Body of pancreas (tissue), 4 donors: ENCODE measurements around the gene KDM2B. TPM values are rescaled to one million over a fixed set of nuclear protein-coding genes. Genes with fewer than 3 reads are reported as not detected.
"Not testable (repeated sequence)": the region's sequence is repeated elsewhere in the genome, so short reads cannot be mapped to it uniquely, and the experiment has no call there.

ENCODE experiments used
- ATAC-seq: fragments of 150-250 bp; one replicate; pipeline ENCODE4 v1.9.1; 2016
- DNase-seq, 4 donors: peaks; one replicate each; pipeline ENCODE4 v3.0.0-alpha.2; 2019
- H3K27ac ChIP-seq, 4 donors: fragments of 200-600 bp; sonication (generic); 1 replicate in 3 of 4; 2 replicates in 1 of 4; pipeline versions ENCODE4 v1.5.1 to v1.6.1; 2016 to 2019; ENCODE audit warnings: mild to moderate bottlenecking in 1 of 4, mixed read lengths in 1 of 4, moderate library complexity in 1 of 4
- H3K27me3 ChIP-seq, 2 donors: fragments of 200-600 bp; sonication (generic); one replicate each; pipeline ENCODE4 v1.6.0; 2016; ENCODE audit warnings: mild to moderate bottlenecking in 1 of 2
- H3K36me3 ChIP-seq, 2 donors: fragments of 200-600 bp; sonication (generic); replicated peaks in 1 of 2; 2 replicates each; pipeline ENCODE4 v1.5.1; 2016; ENCODE audit warnings: low read depth in 2 of 2; ENCODE audit not compliant: insufficient read depth in 1 of 2
- H3K4me1 ChIP-seq: fragments of 200-600 bp; sonication (generic); one replicate; pipeline ENCODE4 v1.6.0; 2016
- H3K4me3 ChIP-seq, 2 donors: fragments of 200-600 bp; sonication (generic); 1 replicate in 1 of 2; 2 replicates in 1 of 2; pipeline ENCODE4 v1.5.1; 2016 to 2019
- H3K9me3 ChIP-seq, 3 donors: fragments of 200-600 bp; sonication (generic); 1 replicate in 2 of 3; 2 replicates in 1 of 3; pipeline ENCODE4 v1.5.1; 2016
- POLR2A ChIP-seq, 3 donors: fragments of 450-650 bp; IDR thresholded peaks; one replicate each; pipeline ENCODE4 v1.6.1; 2016; ENCODE audit warnings: antibody characterized with exemption in 3 of 3, mild to moderate bottlenecking in 2 of 3
- whole genome bisulfite sequencing, 2 donors: methylation state at CpG; one replicate each; pipeline ENCODE4 v1.1.5; 2017; 5-methylcytosine and 5-hydroxymethylcytosine counted together
- intact Hi-C: fragments of 100-400 bp; cut with DNase I; formaldehyde crosslinking; loops from one replicate; pipeline ENCODE4 v1.15.1; 2023
- total RNA-seq, 2 donors: library from RNA; depleted of rRNA; stranded (reverse); fragments of >200 nt; gene quantifications; one replicate each; pipeline ENCODE4 v1.1.0, GENCODE V29; 2016
- TF ChIP-seq, protein P1 (sequence below), 7 experiments: fragments of 450-650 bp in 4 of 7; fragments of 200-600 bp in 3 of 7; sonication (generic) in 3 of 7; IDR thresholded peaks; one replicate each; pipeline ENCODE4 v1.5.1; 2016 to 2019; ENCODE audit warnings: antibody characterized with exemption in 7 of 7

Gene KDM2B
- total RNA-seq, 2 donors from 2014 or later, result 17.8 to 26.5 TPM

DNA sequence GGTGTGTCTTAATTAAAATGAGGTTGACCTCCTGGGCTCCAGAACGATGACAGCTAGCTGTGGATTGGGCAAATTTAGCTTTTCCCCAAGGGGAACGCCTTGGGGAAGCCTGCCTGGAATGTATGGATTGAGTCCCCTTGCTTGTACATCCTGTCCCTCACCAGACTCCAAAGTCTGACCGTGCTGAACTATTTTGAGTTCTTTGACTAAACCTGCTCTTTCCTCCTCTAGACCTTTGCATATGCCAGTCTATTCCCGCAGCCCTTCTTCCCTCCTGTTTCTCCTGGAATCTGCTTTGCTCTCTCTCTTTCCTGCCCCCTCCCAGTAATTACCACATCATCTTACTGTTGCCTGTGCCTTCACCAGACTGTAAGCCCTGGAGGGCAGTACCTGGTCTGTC, 11.5 kb upstream of the KDM2B start:
- no peaks in the 10 kb centered on the region for H3K36me3 ChIP-seq
- no peak overlapping the region for H3K4me3 ChIP-seq
- H3K27me3 ChIP-seq, result no peaks in the 10 kb centered on the region
- no peaks in the 10 kb centered on the region for H3K4me1 ChIP-seq
- TF ChIP-seq, protein P1, sequence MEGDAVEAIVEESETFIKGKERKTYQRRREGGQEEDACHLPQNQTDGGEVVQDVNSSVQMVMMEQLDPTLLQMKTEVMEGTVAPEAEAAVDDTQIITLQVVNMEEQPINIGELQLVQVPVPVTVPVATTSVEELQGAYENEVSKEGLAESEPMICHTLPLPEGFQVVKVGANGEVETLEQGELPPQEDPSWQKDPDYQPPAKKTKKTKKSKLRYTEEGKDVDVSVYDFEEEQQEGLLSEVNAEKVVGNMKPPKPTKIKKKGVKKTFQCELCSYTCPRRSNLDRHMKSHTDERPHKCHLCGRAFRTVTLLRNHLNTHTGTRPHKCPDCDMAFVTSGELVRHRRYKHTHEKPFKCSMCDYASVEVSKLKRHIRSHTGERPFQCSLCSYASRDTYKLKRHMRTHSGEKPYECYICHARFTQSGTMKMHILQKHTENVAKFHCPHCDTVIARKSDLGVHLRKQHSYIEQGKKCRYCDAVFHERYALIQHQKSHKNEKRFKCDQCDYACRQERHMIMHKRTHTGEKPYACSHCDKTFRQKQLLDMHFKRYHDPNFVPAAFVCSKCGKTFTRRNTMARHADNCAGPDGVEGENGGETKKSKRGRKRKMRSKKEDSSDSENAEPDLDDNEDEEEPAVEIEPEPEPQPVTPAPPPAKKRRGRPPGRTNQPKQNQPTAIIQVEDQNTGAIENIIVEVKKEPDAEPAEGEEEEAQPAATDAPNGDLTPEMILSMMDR (IDR thresholded peaks at IDR 0.05), result no peak
- TF ChIP-seq POLR2A (IDR thresholded peaks at IDR 0.05), result no peak
- no peaks in the 10 kb centered on the region for H3K9me3 ChIP-seq
- intact Hi-C loops, result no loop called here
- ATAC-seq (no peak), DNase-seq (no peak)
- 82 to 83% methylated on average over 4 of the region's 4 CpGs for WGBS, 2 donors
- no peak overlapping the region for H3K27ac ChIP-seq

DNA sequence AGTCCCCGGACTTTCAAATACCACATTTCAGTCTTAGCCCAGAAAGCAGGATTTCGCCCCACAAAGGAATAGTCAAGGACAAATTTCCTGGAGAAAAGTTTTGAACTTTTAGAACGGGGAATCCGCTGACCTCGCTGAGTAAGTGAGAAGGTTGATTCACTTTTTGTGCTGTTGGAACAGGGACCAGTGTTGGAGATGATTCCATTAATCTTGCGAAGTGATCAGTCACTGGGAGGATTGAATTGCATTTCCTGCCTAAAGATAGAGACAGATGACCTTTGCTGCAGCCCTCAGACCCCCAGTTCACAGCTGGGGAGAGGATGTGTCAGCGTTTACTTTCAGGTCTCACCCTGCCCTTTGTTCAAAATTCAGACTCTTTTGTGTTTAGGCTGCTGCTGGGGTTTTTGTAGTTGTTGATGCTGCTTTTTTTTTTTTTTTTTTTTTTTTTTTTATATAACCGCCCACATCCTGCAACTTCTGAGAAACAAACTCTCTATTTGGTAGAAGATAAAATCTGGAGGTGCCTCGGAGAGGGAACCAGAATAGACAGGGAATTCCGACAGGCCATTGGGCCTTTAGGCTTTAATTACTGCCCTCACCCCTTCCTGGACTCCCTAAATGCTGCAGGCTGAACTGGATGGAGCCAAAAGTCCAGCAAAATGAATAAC, 9.8 kb upstream of the KDM2B start:
- 49 to 60% methylated on average over 10 of the region's 10 CpGs for WGBS, 2 donors
- Histone ChIP-seq H3K27me3 (no peaks in the 10 kb centered on the region), H3K4me1 (no peaks in the 10 kb centered on the region), H3K27ac (peak overlapping the region in 3 of 4 donors; percentile 25 to 77 (median 50)), H3K9me3 (no peaks in the 10 kb centered on the region), H3K4me3 (no peak overlapping the region), H3K36me3 (no peaks in the 10 kb centered on the region)
- intact Hi-C loops, result no loop called here
- TF ChIP-seq POLR2A (IDR thresholded peaks at IDR 0.05), result no peak
- TF ChIP-seq, protein P1 (IDR thresholded peaks at IDR 0.05), result no peak
- DNase-seq (no peak), ATAC-seq (peak; percentile 23)

DNA sequence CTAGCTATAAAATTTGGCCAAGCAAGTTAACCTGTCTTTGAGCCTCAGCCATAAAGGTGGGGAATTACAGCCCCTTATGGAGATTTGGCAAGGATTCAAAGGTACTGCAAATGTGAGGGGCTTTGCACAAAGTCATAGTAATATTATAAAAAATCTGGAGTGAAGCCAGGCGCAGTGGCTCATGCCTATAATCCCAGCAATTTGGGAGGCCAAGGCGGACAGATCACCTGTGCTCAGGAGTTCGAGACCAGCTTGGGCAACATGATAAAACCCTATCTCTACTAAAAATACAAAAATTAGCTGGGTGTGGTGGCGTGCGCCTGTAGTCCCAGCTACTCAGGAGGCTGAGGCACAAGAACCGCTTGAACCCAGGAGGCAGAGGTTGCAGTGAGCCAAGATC, 4.1 kb upstream of the KDM2B start:
- H3K9me3 ChIP-seq, H3K36me3 ChIP-seq, H3K27ac ChIP-seq, DNase-seq, ATAC-seq, H3K4me3 ChIP-seq, H3K27me3 ChIP-seq, intact Hi-C loops: not testable (repeated sequence)
- H3K4me1 ChIP-seq, result peaks cover 27% of the 10 kb centered on the region
- 97 to 98% methylated on average over 6 of the region's 6 CpGs for WGBS, 2 donors

DNA sequence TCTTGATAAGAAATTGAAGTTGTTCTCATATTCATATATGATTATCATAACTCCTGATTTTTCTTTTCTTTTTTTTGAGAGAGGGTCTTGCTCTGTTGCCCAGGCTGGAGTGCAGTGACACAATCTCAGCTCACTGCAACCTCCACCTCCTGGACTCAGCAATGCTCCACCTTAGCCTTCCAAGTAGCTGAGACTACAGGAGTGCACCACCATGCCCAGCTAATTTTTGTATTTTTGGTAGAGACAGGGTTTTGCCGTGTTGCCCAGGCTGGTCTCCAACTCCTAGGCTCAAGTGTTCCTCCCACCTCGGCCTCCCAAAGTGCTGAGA, 2.5 kb upstream of the KDM2B start:
- H3K4me1 ChIP-seq, result peaks cover 35% of the 10 kb centered on the region
- H3K36me3 ChIP-seq, H3K27ac ChIP-seq, ATAC-seq, DNase-seq, H3K9me3 ChIP-seq, H3K27me3 ChIP-seq, intact Hi-C loops, H3K4me3 ChIP-seq: not testable (repeated sequence)
- WGBS, 2 donors, result 71 to 84% methylated on average over 2 of the region's 2 CpGs

DNA sequence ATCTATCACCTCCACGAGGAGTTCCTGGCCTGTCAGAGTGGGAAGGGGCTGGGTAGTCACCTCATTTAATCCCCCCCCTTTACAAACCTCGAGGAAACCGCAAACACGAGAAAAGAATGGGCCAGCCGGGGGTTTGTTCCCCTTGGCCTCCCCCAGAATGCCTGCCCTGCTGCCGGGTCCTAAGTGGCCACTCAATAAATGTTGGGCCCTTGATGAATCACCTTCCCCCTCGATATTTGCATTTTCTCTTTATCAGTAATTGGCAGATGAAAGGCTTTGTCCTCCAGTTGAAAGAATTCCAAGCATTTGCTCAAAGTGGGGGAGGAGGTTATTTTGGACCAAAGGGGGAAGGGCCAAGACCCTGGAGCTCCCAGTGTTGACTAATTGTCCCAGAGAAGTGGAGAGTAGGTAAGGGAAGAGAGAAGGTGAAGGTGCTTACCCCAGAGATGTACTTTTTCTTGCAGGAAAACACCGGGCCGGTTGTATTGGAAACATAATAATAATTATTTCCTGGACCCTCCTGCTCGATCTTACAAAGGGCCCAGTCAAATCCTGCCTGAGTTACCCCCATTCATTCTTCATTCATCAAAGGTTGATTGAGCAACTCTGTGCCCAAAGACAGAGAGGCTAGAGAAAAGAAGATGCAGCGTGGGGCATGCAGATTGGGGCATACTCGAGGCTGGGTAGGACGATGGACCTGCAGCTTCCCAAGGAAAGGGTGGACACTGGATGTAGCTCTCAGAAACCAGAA, 1.9 kb upstream of the KDM2B start:
- no peaks in the 10 kb centered on the region for H3K27me3 ChIP-seq
- WGBS, 2 donors, result 42 to 49% methylated on average over 13 of the region's 13 CpGs
- H3K9me3 ChIP-seq, result no peaks in the 10 kb centered on the region
- no peak overlapping the region for H3K4me3 ChIP-seq
- TF ChIP-seq POLR2A (IDR thresholded peaks at IDR 0.05), result no peak
- TF ChIP-seq, protein P1 (IDR thresholded peaks at IDR 0.05), result no peak
- H3K27ac ChIP-seq, result peak overlapping the region in 2 of 4 donors; percentile 46 to 85
- DNase-seq, result no peak
- ATAC-seq, result no peak
- H3K36me3 ChIP-seq, result no peaks in the 10 kb centered on the region
- intact Hi-C loops, result no loop called here
- H3K4me1 ChIP-seq, result peaks cover 40% of the 10 kb centered on the region
